Superior temporal gyrus (tissue), 1 donor: ENCODE results near the gene ZIC4.

ENCODE experiments used
- DNase-seq: peaks from one replicate; pipeline ENCODE4 v3.0.0-alpha.2; 2016; ENCODE audit errors: extremely low spot score

Gene ZIC4

DNA sequence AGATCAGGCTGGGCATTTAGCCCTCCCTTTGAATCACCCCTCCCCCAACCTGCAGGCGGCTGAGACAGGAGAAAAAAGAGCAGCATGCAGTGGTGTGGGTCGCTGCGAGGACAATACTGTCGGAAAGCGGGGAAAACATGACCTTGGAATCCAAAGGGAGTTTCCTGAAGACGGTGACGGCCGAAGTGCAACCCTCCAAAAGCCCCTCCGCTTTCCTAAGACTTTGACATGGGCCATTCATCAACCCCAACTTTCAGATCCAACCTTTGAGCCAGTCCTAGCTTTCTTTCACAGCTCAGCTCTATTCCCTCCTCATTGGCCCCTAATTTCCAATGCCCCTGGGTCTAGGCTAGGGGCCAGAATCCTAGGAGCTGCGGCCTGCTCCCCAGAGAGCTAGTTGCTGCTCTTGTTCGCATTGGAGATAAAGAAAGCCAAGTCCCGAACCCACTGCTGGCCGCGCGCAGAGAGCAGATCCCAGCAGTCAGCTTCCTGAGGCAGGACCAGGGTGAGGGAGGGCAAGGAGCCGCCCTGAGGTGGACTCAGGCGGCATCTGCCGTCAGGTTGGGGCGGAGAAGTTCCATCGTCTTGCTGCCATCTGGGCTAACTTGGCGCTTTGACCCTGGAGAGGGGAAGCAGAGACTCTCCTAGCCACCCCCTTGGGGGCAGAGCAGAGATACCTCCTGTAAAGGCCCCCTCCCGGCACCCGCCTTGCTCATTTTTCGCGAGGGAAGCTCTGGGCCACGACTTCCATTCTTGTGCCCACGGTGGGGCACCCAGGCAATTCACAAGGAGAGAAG, 914 bp downstream of the ZIC4 start:
- DNase-seq, result no peak

DNA sequence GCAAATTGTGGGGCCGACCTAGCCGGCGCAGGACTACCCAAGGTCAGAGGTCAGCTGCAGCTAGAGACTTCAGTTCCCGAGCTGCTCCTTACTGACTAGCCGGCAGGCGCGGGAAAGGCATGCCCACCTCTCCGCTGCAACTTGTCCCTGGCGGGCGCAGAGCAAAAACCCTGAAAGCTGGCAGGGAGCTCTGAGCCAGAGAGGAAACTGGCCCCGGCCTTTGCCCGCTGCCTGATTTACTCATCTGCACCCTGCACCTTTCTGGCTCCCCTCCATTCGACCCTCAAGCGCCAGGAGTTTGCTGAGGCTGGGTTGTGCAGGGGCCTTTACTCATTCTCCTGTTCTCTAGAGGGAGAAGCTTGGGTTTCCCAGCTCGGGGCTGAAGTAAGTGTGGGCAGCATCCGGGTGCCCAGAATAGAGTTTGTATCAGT, 1.5 kb downstream of the ZIC4 start:
- no peak for DNase-seq

DNA sequence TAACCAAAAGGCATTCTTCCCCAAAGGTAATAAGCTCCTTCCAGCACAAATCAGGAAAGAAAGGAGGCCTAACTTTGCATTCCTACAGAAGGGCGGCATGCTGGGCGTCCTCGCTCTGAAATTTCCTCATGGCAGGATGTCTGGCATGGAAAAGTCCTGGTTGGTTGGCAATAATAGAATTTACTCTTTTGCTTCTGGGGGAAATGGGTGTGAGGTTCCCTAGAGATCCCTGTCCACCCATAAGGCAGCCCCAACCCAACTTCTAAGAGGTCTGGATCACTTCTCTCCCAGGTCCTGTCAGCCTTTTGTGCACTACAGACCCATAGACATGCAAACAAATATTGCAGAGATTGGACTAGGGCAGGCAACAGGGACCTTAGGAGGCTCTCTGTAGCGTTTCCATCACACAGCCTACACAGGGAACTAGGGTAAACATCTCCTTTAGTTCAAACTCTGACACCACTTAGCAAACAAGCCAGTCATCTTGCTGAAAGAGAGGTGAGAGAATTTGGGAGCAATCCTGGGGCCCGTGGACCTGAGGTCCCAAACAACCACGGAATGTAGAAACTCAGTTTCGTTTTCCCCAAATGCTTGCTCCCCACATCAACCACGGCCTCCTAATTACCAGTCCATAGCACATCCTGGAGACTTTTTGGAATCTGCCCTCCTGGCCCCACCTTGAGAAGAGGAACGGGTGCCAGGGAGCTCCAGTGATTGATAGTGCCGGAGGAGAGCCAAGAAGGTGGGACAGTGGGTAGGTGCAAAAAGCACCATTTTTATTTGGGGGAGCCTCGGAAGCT, 2.1 kb downstream of the ZIC4 start:
- no peak for DNase-seq

- DNase-seq, result no peak
Measured at GRCh38 chr3:147403511-147403910, 2.8 kb downstream of the ZIC4 start.

- no peak for DNase-seq
Measured at GRCh38 chr3:147402159-147402558, 4.2 kb downstream of the ZIC4 start.

- no peak for DNase-seq
Measured at GRCh38 chr3:147401421-147401820, 4.9 kb downstream of the ZIC4 start.

- no peak for DNase-seq
Measured at GRCh38 chr3:147400999-147401398, 5.3 kb downstream of the ZIC4 start.

- no peak for DNase-seq
Measured at GRCh38 chr3:147400111-147400510, 6.2 kb downstream of the ZIC4 start.

- no peak for DNase-seq
Measured at GRCh38 chr3:147398813-147399534, 7.4 kb downstream of the ZIC4 start.

DNA sequence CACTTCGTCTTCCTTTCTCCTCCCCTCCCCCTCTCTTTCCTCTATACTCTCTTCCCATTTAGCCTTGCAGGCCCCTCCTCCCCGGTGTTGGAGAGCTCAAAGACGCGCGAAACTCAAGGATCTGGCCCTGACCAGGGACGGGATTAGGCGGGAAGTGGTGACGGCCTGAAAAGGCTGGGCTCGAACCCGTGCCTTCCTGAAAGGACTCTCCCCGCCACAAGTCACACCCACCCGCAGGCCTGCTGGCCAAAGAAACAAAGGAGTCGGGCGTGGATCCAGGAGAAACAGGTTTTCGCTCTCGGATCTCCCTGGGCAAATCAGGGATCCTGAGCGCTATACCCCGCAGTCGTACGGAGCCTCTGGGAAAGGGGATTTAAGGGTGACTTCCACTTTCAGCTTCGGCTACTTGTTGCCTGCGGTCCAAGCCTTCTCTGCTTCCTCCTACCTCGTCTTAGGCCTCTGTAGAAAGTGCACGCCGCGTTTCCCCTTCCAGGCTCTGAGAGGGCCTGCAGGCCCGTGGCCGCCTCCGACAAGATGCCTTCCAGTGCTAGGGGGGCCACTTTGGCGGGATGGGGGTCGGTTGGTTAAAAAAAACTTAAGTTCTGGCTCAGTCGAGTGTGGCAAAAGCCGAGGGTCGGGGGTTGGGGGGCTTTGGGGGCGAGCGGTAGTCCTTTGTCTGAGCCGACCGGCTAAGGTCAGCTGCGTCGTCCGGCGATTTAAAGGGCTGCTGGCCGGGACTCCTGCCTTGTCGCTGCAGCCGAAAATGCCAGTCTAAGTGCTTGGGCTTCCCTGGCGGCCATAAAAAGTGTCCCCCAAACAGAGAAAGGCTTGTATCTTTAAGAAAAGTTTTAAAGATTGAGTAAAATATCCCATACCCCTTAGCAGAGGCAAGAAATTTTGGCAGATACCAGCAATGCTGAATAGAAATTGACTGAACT, 8.2 kb downstream of the ZIC4 start:
- no peak for DNase-seq

GRCh38 chr3:147397155-147397874, 9.0 kb downstream of the ZIC4 start:
- no peak for DNase-seq

GRCh38 chr3:147396712-147397046, 9.7 kb downstream of the ZIC4 start:
- DNase-seq, result no peak

GRCh38 chr3:147395899-147396711, 10.2 kb downstream of the ZIC4 start:
- DNase-seq, result no peak

- no peak for DNase-seq
Measured at GRCh38 chr3:147394884-147395225, 11.5 kb downstream of the ZIC4 start.

DNA sequence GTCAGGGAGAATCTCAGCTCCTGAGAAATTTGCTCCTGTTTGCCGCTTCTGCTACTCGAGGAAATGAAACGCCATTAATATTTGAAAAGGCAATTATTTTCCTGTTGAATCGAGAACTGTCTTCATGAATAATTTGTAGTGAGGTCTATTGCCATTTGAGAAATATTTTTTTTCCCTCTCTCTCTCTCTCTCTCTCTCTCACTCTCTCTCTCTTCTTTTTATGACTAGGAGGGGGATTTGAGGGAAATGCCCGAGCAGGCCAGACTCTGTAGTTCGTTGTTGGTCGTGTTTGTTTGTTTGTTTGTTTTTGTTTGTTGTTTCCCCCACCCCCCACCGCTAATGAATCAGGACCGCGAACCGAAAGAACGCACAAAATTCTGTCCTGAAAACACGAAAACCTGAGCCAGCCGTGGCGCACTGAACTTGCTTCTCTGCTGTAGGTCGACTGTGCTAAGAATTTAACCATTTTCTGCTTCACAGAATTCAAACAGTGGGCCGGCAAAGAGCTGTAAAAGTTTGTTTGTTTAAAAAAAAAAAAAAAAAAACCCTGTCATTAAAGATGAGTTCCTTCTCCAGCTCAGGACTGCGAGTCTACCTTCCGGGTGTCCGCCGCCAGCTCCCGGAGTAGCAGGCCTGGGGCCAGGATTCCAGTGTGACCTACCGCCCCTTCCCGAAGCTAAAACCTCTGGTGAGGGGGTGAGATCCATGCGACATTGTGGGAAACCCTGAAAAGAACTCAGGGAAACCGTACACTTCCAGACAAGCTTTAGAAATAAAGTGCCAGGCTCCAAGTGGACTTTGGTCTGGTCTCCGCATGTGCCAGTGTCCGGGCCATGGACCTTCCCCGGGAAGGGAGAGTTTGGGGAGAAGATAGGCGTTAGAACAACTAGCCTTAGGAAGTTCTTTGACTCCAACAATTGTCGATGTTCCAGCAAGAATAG, 12.1 kb downstream of the ZIC4 start:
- DNase-seq, result no peak

- no peak for DNase-seq
Measured at GRCh38 chr3:147393261-147393942, 12.9 kb downstream of the ZIC4 start.

DNA sequence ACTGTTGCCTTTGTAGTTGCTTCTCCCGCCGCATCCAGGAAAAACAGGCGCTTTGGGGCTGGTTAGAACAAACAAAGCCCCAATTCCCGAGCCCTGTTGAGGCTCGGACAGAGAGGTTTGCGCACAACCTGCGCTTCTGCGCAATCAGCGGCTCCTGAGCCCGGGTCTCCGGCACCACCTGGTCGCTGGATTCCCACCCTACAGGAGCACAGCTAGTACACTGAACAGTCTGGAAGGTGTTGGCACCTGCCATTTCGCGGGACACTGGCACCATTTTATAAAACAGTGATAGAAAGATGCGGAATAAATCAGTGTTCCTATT, 13.8 kb downstream of the ZIC4 start:
- no peak for DNase-seq
